ENCODE results near the gene PEX14.
A peak's percentile ranks its signal among the peaks of the same experiment; 100 is the strongest.
"Not testable (repeated sequence)": the region's sequence is repeated elsewhere in the genome, so short reads cannot be mapped to it uniquely, and the experiment has no call there.

Gene PEX14

GRCh38 chr1:10450836-10451235 lies 23.9 kb upstream of the PEX14 start:
- no peak for DNase-seq

DNA sequence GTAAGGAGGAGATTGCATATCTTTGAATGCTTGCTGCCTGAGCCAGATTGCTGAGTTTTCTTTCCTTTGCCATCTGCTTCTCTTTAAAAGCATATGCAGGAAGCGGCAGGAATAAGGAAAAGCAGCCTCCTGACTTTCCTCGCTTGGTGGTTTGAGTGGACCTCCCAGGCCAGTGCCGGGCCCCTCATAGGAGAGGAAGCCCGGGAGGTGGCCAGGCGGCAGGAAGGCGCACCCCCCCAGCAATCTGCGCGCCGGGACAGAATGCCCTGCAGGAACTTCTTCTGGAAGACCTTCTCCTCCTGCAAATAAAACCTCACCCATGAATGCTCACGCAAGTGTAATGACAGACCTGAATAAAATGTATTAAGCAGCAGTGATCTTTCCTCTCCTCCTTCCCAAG lies 23.5 kb upstream of the PEX14 start:
- peak; percentile 67 for DNase-seq

DNA sequence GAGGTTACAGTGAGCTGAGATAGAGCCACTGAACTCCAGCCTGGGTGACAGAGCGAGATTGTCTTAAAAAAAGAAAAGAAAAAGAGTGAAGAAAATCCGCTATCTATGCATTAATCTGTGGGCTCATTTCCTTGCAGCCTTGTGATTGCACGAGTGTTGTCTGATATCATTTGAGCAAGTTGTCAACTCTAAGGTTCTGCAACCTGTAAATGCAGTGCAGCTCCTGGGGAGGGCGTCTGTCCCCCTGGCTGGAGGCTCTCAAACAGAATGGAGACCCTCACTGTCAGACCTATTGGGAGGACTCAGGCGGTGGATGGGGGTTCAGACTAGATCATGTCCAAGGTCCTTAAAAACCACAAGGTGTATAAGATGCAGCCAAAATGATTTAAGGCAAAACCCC lies 18.7 kb upstream of the PEX14 start:
- no peak for DNase-seq

GRCh38 chr1:10456661-10457060 lies 18.1 kb upstream of the PEX14 start:
- DNase-seq, result no peak

GRCh38 chr1:10457462-10457861 lies 17.3 kb upstream of the PEX14 start:
- not testable (repeated sequence) for DNase-seq

DNA sequence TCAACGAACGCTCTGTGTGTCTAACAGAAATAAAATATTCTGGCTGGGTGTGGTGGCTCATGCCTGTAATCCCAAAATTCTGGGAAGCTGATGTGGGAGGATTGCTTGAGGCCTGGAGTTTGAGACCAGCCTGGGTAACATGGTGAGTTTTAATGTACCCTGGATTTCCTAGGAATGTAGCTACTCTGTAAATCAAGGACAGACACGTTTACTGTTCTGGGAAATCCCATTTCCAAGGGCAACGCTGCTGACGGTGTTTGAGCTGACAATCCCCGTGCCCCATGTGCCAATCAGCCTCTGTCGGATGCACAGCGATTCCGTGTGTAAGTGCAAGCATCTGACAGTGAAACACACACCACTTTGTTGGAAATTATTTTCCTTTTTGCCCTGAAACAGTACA lies 16.9 kb upstream of the PEX14 start:
- no peak for DNase-seq

DNA sequence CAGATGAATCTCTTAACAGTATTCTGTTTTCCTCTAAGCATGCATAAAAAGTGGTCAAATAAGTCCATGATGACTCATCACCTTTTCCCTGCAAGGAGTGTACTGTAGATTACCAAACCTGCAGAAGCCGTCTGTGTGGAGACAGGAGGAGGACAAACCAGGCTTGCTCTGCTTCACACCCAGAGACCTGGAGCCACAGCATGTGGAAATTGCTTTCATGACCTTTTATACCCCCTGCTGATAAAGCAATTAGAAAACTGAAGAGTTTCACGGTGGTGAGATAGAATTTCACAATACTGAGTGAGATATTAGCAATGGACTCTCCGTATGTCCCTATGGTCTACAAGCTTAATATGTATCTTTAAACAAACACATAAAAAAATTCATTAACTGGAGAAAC lies 15.6 kb upstream of the PEX14 start:
- peak; percentile 66 for DNase-seq

DNA sequence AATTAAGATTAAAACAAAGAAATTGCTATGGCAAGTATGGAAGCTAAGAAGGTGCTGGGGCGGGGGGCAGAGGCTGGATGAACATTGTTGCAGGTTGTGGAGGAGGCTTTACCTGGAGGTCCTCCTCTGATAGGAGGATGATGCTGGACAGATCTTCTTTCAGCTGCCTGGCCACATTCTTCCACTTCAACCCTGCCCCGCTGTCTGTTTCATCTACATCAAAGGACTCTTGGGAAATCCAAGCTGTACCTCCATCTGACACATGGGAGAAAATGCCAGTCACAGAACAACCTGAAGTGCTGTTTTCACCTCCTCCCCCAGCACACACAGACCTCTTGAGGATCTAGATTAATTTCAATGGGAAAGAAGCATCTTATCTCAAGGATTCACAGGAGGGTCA lies 7.7 kb upstream of the PEX14 start:
- peak; percentile 56 for DNase-seq

- DNase-seq, result no peak
Observed at GRCh38 chr1:10470043-10470442, 4.7 kb upstream of the PEX14 start.

GRCh38 chr1:10471411-10472219 lies 3.1 kb upstream of the PEX14 start:
- DNase-seq, result peak; percentile 61

DNA sequence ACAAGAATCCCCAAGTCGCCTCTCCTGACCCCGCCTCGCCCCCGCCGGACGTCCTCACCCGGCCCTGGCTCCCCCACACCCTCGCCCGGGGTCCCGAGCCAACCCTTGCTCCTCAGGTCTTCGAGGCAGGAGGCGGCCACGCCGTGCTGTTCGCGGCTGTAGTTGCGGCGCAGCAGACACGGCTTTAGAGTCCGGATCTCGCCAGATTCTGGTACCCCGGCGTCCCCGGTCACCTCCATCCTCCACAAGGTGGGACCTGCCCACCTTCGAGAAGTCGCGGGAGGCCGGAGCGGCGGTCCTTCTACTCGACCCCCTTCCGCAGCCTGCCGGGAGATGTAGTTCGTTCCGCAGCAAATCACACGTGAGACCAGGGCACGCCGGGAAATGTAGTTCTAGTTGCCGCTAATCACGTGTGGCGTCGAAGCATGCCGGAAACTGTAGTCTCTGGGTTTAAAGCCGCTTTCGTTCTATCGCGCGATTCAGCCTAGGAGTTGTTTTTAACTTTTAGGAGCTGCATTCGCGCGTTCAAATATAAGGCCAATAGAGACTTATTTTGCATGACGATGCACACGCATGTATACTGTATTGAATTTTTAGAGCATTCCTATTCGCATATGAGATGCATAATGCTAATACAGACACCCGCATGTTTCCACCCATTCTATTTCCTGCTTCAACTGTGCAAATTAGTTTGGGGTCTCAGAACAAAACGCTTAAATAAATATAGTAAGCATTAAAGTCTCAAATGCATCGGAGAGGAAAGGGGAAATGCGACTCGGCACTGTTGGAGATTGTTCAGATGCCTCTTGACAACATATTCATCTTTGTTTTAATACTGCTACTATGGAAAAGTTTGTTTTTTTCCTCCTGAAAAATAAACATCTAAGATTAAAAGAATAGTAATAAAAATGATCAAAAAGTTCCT lies 2.3 kb upstream of the PEX14 start, which contains the start of gene DFFA:
TSS of gene DFFA (minus strand) at position 310 of the 925 bp plus-strand sequence. CDS start at position 239, 71 bp downstream.
- DNase-seq, result peak; percentile 98

DNA sequence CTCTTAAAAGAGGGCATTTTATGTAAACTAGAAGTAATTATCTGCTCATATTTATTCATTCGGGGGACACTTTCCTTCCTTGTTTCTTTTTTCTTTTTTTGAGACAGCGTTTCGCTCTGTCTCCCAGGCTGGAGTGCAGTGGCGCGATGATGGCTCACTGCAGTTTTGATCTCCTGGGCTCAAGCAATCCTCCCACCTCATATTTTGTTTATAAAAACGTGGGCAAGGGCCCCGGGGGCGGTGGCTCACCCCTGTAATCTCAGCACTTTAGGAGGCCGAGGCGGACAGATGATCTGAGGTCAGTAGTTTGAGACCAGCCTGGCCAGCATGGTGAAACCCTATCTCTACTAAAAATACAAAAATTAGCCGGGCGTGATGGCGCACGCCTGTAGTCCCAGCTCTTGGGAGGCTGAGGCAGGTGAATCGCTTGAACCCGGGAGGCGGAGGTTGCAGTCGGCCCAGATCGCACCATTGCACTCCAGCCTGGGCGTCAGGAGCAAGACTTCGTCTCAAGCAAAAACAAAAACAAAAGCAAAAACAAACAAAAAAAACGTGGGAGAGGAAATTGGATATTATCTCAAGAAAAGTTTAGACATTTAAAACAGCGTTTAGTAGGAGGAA lies 1.5 kb upstream of the PEX14 start:
- DNase-seq, result no peak

GRCh38 chr1:10474309-10474612 lies 489 bp upstream of the PEX14 start:
- not testable (repeated sequence) for DNase-seq

GRCh38 chr1:10475510-10475909 lies 760 bp downstream of the PEX14 start:
- no peak for DNase-seq

- no peak for DNase-seq
Observed at GRCh38 chr1:10479296-10479695, 4.5 kb downstream of the PEX14 start.

GRCh38 chr1:10480614-10481013 lies 5.9 kb downstream of the PEX14 start:
- DNase-seq, result no peak

DNA sequence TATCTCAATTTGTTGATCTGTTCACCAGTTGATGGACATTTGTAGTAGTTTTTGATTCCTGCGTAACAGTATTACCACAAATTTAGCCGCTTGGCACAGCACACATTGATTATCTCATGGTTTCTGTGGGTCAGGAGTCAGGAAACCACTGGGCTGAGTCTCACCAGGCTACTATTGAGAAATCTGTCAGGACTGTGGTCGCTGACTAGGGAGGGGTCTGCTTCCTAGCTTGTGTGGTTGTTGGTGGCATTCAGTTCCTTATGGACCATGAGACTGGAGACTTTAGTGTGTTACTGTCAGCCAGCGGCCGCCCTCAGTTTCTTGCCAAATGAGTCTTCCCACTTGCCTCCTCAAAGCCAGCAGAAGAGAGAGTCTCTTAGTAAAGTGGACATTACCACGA lies 9.8 kb downstream of the PEX14 start:
- DNase-seq, result no peak

DNA sequence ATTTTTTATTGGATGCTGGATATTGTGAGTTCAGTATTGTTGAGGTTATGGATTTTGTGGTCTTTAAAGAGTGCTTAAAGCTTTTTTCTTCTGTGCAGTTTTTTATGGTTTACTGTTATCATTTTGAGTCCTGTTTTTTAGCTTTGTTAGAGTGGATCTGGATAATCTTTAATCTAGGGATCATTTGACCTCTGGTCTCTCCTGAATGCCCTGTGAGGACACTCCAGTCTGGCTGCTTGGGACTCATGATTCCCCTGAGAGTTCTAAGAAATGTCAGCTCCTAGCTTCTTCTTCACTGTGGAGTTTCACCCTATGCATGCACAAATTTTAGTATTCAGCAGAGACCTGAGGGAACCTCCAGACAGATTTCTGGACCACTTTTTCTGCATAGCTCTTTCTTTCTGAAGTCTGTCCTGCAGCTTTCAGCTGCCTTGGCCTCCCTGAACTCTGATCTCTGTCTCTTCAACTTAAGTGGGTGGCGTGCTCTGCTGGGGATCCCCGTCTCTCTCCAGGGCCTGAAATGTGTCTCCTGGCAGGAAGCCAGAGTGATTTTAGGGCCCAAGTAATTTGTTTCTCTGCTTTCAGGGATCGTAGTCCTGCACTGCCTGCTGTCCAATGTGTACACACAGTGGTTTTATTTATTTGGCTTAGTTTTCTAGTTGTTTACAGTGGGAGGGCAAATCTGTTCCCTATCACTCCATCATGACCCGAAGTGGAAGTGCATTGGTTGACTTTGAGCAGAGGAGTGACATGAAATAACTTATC lies 14.7 kb downstream of the PEX14 start:
- DNase-seq, result no peak

GRCh38 chr1:10490286-10490970 lies 15.7 kb downstream of the PEX14 start:
- DNase-seq, result no peak

- DNase-seq, result no peak
Observed at GRCh38 chr1:10494418-10494753, 19.6 kb downstream of the PEX14 start.

GRCh38 chr1:10494754-10495474 lies 20.2 kb downstream of the PEX14 start:
- DNase-seq, result peak; percentile 84

DNA sequence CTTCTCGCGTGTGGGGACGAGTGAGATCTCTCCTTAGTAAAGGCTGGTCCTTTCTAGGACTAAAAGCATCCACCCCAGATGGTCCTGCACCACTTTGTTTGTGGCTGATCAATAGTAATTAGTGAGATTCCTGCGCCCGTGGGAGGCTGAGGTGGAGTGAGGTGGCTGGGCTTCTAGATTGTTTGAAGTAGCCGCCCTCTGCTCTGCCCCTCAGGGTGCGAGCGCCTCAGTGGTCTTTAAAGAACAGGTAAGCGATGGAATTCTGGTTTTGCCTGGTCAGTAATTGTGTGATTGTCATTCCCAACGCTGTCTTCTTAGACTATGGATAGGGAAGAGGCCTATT lies 20.7 kb downstream of the PEX14 start:
- peak; percentile 61 for DNase-seq
